ENCODE results near the gene CYP26C1.

The CYP26C1 gene

DNA sequence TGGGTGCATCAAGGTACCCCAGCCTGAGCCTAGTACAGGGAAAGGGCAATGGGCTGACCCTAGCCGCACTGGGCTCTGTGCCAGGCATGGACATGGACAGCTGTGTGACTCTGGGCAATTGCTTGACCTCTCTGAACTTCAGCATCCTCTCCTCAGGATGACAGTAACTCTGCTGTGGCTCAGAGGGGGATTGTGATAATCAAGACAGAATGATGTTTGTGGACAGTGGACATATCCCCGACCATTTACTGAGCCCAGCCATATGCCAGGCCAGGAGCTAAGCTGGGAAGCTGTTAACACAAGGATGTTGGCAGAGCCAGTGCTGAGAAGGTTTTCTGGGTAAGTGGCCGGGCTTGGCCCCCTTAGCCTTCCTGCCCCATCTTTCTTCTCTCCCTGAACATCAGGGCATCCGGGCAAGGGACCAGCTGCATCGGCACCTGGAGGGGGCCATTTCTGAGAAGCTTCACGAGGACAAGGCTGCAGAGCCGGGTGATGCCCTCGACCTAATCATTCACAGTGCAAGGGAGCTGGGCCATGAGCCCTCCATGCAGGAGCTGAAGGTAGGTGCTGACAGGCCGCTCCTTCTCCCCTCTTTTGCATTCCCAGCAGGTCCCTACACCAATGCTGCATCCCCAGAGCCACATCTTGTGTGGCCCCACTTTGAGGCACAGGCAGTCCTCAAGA lies 3.5 kb downstream of the CYP26C1 start:
- no peak for DNase-seq (ENCODE audit: low read depth)

DNA sequence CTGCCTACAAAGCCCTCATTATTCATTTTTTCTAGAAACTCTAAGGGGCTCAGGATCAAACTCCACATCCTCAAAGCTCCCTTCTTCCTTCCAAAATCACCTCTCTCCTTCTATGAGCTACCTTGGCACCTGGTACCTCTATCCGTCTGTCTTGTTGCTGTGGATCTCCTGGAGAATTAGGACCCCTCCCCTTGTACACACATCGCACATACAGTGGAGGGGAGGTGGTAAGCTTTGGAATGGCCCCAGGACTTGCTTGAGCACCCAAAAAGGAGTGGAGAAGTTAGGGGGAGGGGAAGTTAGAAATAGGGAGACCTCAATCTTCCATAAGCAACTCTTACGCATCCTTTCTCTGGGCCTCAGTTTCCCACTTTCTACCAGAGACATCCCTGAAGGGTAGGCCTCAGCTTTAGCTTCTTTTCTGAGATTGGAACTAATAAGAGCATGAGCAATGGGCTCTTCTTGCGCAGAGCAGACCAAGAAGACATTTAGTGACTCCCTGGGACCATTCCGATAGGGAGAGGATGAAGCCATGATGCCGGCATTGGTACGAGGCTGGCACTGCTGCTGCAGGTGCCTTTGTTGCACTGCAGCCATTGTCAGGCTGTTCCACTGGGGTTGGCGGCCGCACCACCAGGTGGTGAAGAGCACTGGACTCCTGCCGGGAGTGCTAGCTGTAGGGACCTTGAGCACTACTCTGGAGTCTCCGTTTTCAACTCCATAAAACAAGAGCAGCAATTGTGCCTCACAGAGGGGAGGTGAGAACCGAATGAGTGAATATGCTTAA lies 4.5 kb downstream of the CYP26C1 start:
- DNase-seq (ENCODE audit: low read depth): no peak

DNA sequence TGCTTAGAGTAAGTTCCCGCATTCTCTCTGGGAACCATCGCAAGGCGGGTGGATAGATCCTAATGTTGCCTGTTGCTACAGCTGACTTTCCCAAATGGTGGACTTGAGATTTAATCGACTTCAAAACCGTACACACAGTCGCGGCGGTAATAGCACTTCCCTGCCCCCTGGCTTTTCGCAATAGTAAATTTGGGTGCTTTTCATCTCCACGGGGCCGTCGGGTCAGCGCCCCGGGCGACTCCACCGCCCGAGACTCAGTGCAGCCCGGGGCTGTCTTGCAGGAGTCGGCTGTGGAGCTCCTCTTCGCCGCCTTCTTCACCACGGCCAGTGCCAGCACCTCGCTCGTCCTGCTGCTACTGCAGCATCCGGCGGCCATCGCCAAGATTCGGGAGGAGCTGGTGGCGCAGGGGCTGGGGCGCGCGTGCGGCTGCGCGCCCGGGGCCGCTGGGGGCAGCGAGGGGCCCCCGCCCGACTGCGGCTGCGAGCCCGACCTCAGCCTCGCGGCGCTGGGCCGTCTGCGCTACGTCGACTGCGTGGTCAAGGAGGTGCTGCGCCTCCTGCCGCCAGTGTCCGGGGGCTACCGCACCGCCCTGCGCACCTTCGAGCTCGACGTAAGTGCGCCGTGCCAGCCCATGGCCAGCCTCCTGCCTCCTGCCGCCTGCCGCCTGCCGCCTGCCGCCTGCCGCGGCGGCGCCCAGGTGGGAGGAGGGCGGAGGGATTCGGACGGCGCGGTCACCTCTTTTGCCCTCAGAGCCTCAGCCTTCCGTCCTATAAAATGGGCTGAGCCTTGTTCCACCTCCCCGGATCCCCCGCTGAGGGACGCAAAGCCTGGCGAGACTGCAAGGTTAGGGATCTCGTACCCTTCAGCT lies 5.3 kb downstream of the CYP26C1 start:
- DNase-seq (ENCODE audit: low read depth): no peak

DNA sequence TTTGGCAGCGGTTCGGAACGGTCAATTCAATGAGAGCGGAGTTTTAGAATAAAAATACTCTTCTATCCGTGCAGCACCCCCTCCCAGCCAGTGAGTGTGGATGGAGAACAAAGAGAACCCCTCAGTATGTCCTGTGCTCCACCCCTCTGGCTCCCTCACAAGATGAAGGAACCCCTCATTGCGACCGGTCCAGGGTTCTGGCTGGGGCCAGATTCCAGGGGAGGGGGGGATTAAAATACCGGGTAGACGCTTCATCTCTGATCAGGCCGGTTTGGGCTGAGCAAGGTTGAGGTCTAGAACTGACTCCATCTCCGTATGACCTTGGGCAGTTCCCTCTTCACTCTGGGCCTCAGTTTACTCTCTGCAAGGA lies 5.9 kb downstream of the CYP26C1 start:
- DNase-seq (ENCODE audit: low read depth): no peak

DNA sequence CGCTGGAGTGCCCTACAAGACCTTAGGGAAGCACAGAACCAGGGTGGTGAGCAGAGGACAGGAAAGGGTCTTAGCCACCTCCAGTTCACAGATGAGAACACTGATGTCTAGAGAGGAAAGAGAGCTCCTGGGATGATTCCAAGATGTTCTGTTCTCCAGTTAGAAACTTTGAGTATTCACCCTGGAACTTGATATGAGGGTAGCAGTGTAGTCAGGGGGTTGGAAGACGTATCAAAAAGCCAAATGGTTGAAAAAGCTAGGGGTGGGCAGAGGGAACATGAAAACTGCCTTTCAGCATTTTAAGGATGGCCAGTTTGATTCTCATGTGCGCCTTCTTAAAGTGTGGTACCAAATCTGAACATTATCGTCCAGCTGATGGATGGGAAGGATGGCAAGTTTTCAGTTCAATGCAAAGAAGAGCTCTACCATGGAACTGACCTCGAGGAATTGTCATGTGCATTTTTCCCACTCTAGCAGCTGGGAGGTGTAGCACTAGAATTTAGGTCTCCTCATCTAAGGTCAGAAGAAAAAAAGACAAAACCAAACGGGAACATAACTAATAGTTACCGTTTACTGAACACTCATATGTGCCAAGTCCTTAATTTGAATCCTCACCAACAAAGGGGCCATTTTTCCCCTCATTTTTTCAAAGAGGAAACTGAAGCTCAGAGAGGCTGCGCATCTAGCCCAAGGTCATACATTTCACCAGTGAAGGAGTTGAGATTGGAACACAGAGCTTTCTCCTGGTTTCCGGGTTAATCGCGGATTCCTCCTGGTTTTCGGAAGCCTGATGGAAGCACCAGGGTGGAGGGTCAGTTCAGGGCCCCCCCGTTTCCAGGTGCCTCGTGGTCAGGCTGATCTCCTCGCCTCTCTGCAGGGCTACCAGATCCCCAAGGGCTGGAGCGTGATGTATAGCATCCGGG lies 7.1 kb downstream of the CYP26C1 start:
- no peak for DNase-seq (ENCODE audit: low read depth)

DNA sequence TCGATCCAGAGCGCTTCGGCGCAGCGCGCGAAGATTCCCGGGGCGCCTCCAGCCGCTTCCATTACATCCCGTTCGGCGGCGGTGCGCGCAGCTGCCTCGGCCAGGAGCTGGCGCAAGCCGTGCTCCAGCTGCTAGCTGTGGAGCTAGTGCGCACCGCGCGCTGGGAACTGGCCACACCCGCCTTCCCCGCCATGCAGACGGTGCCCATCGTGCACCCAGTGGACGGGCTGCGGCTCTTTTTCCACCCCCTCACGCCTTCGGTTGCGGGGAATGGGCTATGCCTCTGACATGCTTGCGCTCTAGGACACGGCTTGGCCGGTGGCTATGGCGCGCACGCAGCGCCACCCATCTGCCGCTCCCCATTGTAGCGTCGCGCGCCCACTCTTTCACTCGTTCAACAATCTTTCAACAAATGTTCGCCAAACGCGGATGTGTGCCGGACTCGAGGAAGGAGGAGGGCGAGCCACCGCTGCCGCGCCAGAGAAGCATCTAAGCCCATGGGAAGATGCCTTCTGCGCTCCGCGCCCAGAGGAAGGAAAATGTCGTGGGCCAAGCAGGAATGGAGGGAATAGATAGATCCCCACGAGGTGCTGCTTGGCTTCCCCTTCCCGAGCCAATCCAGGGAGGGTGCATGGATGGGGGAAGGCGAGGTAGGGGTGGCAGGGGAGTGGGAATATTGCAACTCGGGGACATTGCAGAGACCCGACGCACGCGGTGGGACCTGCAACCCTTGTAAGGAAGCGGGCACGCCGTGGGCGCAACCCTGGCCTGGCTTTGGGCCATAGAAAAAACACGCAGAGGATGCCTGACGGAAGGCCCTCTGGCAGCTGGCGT lies 8.0 kb downstream of the CYP26C1 start:
- DNase-seq (ENCODE audit: low read depth): no peak

DNA sequence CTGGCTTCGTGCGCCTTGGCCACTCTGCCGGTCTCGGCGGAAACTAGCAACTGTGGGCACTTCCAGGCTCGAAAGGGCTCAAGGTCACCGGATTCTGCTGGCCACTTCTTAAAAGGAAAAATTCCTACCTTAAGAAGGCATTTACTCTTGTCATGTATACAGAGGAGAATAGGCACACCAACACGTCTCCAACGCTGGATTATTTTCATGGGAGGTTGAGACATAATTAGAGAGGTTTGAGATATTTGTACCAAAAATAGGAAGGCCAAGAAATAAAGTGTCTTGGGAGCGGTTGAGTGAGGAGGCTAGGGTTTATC lies 8.6 kb downstream of the CYP26C1 start:
- no peak for DNase-seq (ENCODE audit: low read depth)

DNA sequence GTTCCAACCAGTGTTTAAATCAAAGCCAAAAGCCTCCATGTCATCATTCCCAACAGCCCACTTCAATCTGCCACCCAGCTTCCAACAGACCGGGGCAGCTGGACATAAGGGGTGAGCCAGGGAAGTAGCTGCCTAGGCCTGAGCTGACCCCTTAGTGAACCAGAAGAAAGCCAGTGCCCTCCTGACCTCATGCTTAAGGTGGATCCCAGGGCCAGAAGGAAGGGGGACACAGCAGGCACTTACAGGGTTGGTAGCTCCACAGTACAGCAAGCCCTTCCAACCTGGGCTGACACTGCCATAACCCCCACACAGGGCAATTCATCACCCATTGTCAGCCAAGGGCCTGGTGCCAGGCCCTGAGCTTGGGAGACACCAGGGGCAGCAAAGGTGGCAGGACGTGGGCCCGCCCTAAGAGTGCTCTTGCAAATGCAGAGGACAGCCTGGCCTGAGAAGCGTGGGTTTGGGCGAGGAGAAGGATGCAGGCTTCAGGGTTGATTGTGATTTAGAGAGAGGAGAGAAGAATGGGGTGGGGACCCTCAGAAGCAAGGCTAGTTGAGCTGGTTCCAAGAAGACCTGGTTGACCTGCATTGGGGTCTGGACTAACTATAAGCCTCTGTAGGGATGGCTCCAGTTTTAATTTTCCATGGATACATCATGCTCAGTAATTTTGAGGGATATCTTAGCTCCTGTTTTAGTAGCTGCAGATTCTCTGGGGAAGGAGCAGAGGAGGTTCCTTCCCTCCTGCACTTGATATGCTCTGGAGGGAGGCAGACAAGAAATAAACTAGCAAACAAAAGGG lies 10.0 kb downstream of the CYP26C1 start:
- DNase-seq (ENCODE audit: low read depth): no peak

DNA sequence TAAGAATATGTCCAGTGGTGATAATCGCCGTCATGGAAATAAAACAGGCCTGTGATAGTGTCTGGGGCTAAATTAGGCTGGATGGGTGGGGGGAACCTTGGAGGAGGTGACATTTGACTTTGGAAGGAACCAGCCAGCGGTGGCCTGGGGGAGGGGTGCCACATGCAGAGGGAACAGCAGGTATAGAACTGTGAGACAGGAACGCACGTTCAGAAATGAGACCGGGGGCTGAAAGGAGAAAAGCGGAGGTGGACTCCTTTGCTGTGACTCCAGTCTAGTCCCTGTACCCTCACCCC lies 10.5 kb downstream of the CYP26C1 start:
- DNase-seq (ENCODE audit: low read depth): no peak

DNA sequence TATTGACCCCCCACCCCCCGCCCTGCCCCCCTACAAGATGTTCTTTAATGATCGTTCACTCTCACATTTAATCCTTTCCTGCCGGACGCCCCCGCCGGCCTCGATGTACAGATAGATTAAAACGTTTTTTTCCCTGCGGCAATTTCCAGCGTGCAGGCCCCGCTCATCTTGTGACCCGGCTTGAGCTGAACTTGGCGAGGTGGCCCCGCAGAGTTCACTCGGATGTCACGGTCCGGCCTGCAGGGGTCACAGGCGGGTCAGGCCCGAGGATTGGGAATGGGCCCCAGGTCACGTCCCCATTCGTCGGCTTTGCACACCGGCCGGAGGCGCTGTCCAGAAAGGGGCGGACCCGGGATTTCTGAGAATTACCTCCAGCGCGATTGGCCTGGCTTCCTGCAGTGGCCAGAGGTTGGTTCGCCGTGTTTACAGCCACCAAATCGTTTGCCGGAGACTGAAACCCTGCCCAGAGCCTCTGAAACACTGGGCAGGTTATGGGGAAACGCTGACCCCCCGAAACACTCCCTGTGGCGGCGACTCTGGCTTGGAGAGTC lies 11.2 kb downstream of the CYP26C1 start:
- DNase-seq (ENCODE audit: low read depth): no peak

DNA sequence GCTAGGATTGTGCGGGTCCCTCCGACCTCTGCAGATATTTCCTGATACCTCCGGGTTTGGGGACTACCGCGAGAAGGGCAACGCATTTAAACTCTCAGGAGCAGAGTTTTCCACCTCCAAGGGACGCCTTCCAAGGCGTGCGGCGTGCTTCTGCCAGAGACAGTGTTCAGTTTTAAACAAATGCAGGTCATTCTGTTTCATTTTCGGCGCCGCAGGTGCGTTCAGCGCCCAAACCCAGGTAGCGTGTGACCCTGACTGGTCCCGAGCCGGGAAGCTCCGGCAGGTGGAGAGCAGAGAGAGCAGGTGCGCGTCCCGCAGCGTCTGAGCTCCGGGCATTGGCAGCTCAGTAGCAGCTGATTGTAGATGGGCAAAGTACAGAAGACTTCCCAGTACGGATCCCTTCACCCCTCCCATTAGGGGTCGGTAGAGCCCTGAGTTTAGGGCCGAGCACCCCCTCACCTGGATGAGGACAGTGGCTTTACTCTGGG lies 11.7 kb downstream of the CYP26C1 start:
- no peak for DNase-seq (ENCODE audit: low read depth)

DNA sequence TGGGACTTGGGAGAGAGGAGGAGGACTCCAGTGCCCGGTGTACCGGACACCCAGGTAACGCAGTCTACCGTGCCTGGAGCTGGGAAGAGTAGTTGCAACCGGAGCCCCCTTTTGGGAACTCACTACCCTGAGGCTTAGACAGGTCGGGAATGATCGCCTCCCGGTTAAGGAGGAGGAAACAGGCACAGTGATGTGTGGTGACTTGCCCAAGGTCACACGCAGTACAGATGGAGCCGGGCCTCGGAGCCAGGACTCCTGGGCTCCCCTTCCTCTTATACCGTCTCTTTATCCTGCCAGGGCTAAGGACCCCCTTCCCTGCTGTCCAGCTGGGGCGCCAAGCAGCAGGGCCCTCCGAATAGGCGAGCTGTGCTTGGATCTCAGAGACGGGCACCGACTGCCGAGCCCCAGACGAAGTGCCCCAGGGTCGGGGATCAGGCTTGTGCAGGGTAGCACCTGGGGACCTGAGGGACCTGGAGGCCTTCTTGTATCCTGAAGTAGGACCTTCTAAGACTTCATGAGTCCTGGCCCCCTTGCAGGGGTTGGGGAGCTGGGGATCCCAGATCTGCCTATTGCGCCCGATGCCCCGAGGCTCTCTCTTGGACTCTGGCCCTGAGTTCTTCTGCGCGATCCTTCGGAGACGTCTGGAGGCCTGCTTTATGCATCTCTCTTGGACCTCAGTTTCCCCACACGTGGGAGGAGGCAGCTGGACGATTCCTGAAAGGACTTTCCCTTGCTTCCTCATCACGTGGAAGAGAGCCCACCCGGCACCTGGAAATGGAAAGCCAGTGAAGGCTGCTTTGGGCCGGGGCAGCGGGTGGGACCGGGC lies 12.3 kb downstream of the CYP26C1 start:
- DNase-seq (ENCODE audit: low read depth): no peak

DNA sequence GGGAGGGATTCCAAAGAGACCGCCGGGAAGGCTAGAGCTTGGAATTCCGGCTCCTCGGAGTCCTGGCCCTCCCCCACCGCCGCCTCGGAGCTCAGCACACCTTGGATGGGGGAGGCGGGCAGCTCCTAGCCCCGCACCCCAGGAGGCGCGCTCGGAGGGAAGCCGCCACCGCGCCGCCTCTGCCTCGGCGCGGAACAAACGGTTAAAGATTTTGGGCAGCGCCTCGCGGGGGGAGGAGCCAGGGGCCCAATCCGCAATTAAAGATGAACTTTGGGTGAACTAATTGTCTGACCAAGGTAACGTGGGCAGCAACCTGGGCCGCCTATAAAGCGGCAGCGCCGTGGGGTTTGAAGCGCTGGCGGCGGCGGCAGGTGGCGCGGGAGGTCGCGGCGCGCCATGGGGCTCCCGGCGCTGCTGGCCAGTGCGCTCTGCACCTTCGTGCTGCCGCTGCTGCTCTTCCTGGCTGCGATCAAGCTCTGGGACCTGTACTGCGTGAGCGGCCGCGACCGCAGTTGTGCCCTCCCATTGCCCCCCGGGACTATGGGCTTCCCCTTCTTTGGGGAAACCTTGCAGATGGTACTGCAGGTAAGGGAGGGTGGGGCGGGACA lies 13.0 kb downstream of the CYP26C1 start, which contains the start of gene CYP26A1:
TSS of gene CYP26A1 (plus strand) at position 355 of the 608 bp plus-strand sequence. CDS start at position 397, 42 bp downstream.
- no peak for DNase-seq (ENCODE audit: low read depth)

DNA sequence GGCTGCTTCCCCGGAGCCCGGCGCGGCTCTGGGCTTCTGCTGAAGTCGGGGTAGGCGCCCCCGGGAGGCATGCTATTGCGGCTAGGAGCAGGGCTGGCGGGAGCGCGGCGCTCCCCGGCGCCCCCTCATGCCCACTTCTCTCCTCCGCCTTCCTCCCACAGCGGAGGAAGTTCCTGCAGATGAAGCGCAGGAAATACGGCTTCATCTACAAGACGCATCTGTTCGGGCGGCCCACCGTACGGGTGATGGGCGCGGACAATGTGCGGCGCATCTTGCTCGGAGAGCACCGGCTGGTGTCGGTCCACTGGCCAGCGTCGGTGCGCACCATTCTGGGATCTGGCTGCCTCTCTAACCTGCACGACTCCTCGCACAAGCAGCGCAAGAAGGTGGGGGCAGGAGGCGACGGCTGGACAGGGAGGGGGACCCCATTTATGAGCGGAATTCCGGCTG lies 13.6 kb downstream of the CYP26C1 start:
- no peak for DNase-seq (ENCODE audit: low read depth)

DNA sequence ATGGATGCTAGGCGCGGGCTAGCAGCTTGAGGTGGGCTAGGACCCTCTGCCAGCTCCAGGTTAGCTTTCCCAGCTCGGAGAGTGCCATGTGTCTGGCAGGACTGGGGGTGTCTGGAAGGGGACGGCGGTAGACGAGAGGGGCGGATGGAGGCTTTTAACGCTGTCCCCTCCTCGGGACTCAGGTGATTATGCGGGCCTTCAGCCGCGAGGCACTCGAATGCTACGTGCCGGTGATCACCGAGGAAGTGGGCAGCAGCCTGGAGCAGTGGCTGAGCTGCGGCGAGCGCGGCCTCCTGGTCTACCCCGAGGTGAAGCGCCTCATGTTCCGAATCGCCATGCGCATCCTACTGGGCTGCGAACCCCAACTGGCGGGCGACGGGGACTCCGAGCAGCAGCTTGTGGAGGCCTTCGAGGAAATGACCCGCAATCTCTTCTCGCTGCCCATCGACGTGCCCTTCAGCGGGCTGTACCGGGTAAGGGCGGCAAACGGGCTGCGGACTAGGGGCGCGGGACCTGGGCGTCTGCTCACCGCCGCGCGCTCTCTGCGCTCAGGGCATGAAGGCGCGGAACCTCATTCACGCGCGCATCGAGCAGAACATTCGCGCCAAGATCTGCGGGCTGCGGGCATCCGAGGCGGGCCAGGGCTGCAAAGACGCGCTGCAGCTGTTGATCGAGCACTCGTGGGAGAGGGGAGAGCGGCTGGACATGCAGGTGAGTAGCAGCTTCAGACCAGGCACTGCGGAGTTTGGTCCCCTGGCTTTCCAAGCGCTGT lies 14.2 kb downstream of the CYP26C1 start:
- no peak for DNase-seq (ENCODE audit: low read depth)

DNA sequence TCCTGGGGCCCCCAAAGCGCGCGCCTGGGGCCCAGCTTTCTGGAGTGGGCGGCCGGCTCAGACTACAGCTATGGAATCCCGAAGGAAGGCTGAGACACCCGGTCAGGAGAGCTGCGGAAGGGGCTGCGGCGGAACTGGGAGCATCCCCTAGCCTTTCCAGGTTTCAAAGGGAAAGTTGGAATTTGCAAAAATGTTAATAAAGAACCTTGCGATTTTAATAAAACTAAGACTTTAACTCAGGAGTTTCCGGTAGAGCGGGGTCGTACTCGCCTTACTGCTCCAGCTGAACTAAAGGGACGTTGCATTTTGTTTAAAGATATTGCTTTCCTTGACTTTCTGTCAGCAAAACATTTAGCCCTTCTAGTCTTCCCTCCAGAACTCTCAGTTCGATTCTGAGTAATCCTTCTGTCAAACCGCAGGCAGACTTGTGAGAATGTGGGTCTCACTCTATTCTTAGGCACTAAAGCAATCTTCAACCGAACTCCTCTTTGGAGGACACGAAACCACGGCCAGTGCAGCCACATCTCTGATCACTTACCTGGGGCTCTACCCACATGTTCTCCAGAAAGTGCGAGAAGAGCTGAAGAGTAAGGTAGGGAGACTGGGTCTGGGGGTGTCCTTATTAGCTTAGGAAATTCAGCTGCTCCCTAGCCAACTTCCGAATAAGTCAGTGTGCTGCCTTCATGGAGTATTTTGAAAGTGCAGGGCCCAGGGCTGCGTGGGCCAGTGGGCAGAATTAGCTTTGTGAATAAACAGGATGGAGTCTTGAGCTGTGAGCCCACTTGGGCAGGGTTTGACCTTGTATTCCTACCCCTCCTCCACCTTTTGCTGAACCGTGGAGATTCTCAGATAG lies 15.0 kb downstream of the CYP26C1 start:
- no peak for DNase-seq (ENCODE audit: low read depth)

DNA sequence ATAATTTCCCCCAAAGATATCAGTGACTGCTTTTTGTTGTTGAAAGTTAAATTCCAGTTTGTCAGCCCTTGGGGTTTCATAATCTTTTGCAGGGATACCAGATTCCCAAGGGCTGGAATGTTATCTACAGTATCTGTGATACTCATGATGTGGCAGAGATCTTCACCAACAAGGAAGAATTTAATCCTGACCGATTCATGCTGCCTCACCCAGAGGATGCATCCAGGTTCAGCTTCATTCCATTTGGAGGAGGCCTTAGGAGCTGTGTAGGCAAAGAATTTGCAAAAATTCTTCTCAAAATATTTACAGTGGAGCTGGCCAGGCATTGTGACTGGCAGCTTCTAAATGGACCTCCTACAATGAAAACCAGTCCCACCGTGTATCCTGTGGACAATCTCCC lies 16.3 kb downstream of the CYP26C1 start:
- no peak for DNase-seq (ENCODE audit: low read depth)
